Right forelimb (tissue), 1 donor: Measurements from ENCODE around the gene TP53BP1.
"Not testable (repeated sequence)": the region's sequence is repeated elsewhere in the genome, so short reads cannot be mapped to it uniquely, and the experiment has no call there.

Source experiments
- DNase-seq: peaks from one replicate; pipeline ENCODE4 v3.0.0-alpha.2; 2018

Gene TP53BP1, protein sequence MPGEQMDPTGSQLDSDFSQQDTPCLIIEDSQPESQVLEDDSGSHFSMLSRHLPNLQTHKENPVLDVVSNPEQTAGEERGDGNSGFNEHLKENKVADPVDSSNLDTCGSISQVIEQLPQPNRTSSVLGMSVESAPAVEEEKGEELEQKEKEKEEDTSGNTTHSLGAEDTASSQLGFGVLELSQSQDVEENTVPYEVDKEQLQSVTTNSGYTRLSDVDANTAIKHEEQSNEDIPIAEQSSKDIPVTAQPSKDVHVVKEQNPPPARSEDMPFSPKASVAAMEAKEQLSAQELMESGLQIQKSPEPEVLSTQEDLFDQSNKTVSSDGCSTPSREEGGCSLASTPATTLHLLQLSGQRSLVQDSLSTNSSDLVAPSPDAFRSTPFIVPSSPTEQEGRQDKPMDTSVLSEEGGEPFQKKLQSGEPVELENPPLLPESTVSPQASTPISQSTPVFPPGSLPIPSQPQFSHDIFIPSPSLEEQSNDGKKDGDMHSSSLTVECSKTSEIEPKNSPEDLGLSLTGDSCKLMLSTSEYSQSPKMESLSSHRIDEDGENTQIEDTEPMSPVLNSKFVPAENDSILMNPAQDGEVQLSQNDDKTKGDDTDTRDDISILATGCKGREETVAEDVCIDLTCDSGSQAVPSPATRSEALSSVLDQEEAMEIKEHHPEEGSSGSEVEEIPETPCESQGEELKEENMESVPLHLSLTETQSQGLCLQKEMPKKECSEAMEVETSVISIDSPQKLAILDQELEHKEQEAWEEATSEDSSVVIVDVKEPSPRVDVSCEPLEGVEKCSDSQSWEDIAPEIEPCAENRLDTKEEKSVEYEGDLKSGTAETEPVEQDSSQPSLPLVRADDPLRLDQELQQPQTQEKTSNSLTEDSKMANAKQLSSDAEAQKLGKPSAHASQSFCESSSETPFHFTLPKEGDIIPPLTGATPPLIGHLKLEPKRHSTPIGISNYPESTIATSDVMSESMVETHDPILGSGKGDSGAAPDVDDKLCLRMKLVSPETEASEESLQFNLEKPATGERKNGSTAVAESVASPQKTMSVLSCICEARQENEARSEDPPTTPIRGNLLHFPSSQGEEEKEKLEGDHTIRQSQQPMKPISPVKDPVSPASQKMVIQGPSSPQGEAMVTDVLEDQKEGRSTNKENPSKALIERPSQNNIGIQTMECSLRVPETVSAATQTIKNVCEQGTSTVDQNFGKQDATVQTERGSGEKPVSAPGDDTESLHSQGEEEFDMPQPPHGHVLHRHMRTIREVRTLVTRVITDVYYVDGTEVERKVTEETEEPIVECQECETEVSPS (N-terminal part only)

DNA sequence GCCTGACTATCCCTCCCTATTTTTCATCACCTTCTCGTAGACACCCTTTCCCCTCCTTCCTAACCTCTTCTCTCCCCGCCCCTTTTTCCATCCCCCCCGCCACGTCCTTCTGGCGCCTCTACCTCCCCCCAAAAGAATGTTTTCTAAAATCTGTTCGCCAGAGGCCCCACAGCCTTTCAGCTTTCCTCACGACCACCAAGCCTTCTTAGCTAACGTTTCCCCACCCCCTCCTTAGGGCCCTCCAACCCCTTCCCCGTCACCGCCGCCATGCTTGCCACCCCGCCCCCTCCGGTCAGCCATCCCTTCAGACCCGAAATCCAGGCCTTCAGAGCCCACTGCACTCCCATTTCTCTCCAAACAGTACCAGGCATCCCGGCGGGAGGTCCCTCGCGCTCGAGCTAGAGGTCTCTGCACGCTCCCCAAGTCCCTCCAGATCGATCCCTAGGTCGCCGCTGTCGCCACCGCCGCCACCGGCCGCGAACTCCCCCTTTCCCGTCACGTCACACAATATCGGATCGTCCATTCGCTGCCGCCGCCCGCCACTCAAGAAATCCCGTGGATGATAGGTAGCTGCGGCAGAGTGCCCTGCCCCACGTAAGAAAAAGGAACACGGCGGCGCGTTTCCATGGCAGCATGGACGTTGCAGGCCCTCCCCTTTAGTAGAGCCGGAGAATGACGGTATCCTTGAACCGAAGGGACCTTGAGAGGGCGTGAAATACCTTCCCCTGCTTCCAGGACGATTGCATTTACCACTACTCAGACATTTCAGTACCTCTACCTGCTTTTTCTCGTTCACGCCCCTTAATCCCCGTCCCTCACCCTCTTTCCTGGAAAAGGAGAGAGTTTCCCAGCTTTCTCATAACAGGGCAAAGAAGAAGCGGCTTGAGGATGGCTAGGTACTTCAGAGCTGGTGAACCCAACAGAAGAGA lies at the start of gene TP53BP1:
Gene TP53BP1, minus strand, starts transcription at position 484 of the 929 bp plus-strand sequence. Its CDS starts 113 bp downstream, at position 371.
- peak; percentile 94 for DNase-seq

DNA sequence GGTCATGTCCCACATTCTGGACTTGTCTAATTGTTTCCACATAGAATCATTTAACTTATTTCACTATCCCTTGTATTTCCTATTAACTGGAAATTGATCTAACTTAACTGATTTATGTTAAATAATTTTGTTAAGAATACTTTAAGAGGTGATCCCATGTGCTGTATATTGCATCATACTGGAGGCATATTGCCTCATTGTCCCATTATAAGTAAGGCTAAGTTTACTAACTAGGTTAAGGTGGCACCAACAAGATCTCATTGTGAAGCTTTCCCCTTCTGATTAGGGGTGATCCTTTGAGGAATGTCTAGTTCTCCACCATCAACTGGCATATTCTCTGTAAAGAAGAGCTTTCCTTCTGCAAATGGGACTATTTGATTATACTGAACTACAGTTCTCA lies 48.8 kb upstream of the TP53BP1 start:
- DNase-seq = no peak

GRCh38 chr15:43538091-43538490 lies 45.1 kb upstream of the TP53BP1 start:
- no peak for DNase-seq

DNA sequence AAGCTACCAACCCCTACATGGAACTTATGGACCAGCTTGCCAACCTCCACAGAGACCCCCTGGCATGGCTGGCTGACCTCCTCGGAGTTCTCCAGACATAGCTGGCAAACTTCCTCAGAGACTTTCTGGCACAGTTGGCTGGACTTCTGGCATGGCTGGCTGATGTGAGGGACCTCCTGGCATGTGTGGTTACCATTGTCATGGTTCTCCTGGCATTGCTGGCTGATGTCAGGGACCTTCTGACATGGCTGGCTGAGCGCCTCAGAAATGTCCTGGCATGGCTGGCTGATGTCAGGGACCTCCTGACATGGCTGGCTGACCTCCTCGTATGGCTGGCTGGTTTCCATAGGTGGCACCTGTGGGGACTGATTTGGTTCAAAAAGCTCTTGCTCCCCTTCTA lies 41.9 kb upstream of the TP53BP1 start:
- no peak for DNase-seq

GRCh38 chr15:43532826-43533225 lies 39.9 kb upstream of the TP53BP1 start:
- not testable (repeated sequence) for DNase-seq

GRCh38 chr15:43531018-43531670 lies 38.2 kb upstream of the TP53BP1 start:
- DNase-seq = no peak

- DNase-seq = no peak
Measured at GRCh38 chr15:43529587-43530345, 36.8 kb upstream of the TP53BP1 start.

GRCh38 chr15:43529141-43529540 lies 36.2 kb upstream of the TP53BP1 start:
- no peak for DNase-seq

DNA sequence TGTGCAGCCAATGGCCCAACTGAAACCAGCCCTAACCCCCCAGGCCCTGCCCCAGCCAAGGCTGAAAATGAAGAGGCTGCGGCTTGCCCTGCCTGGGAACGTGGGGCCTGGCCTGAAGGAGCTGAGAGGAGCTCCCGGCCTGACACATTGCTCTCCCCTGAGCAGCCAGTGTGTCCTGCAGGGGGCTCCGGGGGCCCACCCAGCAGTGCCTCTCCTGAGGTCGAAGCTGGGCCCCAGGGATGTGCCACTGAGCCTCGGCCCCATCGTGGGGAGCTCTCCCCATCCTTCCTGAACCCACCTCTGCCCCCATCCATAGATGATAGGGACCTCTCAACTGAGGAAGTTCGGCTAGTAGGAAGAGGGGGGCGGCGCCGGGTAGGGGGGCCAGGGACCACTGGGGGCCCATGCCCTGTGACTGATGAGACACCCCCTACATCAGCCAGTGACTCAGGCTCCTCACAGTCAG lies 35.6 kb upstream of the TP53BP1 start:
- DNase-seq = no peak

DNA sequence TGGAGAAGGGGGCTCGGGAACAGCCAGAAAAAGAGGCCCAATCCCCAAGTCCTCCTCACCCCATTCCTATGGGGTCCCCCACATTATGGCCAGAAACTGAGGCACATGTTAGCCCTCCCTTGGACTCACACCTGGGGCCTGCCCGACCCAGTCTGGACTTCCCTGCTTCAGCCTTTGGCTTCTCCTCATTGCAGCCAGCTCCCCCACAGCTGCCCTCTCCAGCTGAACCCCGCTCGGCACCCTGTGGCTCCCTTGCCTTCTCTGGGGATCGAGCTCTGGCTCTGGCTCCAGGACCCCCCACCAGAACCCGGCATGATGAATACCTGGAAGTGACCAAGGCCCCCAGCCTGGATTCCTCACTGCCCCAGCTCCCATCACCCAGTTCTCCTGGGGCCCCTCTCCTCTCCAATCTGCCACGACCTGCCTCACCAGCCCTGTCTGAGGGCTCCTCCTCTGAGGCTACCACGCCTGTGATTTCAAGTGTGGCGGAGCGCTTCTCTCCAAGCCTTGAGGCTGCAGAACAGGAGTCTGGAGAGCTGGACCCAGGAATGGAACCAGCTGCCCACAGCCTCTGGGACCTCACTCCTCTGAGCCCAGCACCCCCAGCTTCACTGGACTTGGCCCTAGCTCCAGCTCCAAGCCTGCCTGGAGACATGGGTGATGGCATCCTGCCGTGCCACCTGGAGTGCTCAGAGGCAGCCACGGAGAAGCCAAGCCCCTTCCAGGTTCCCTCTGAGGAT lies 35.0 kb upstream of the TP53BP1 start:
- no peak for DNase-seq

GRCh38 chr15:43527016-43527801 lies 34.3 kb upstream of the TP53BP1 start:
- DNase-seq = no peak

DNA sequence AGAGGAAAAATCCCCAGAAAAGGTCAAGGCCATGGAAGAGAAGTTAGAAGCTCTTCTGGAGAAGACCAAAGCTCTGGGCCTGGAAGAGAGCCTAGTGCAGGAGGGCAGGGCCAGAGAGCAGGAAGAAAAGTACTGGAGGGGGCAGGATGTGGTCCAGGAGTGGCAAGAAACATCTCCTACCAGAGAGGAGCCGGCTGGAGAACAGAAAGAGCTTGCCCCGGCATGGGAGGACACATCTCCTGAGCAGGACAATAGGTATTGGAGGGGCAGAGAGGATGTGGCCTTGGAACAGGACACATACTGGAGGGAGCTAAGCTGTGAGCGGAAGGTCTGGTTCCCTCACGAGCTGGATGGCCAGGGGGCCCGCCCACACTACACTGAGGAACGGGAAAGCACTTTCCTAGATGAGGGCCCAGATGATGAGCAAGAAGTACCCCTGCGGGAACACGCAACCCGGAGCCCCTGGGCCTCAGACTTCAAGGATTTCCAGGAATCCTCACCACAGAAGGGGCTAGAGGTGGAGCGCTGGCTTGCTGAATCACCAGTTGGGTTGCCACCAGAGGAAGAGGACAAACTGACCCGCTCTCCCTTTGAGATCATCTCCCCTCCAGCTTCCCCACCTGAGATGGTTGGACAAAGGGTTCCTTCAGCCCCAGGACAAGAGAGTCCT lies 33.4 kb upstream of the TP53BP1 start:
- DNase-seq = no peak

DNA sequence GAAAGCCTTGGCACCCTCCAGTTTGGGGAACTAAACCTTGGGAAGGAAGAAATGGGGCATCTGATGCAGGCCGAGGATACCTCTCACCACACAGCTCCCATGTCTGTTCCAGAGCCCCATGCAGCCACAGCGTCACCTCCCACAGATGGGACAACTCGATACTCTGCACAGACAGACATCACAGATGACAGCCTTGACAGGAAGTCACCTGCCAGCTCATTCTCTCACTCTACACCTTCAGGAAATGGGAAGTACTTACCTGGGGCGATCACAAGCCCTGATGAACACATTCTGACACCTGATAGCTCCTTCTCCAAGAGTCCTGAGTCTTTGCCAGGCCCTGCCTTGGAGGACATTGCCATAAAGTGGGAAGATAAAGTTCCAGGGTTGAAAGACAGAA lies 32.2 kb upstream of the TP53BP1 start:
- no peak for DNase-seq

DNA sequence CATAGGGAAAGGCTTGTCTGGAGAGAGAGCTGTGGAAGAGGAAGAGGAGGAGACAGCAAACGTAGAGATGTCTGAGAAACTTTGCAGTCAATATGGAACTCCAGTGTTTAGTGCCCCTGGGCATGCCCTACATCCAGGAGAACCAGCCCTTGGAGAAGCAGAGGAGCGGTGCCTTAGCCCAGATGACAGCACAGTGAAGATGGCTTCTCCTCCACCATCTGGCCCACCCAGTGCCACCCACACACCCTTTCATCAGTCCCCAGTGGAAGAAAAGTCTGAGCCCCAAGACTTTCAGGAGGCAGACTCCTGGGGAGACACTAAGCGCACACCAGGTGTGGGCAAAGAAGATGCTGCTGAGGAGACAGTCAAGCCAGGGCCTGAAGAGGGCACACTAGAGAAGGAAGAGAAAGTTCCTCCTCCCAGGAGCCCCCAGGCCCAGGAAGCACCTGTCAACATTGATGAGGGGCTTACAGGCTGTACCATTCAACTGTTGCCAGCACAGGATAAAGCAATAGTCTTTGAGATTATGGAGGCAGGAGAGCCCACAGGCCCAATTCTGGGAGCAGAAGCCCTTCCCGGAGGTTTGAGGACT lies 31.4 kb upstream of the TP53BP1 start:
- no peak for DNase-seq

DNA sequence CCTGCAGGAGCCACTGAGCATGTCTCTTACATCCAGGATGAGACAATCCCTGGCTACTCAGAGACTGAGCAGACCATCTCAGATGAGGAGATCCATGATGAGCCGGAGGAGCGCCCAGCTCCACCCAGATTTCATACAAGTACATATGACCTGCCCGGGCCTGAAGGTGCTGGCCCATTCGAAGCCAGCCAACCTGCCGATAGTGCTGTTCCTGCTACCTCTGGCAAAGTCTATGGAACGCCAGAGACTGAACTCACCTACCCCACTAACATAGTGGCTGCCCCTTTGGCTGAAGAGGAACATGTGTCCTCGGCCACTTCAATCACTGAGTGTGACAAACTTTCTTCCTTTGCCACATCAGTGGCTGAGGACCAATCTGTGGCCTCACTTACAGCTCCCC lies 30.7 kb upstream of the TP53BP1 start:
- no peak for DNase-seq

GRCh38 chr15:43522247-43522646 lies 29.3 kb upstream of the TP53BP1 start:
- DNase-seq = no peak

DNA sequence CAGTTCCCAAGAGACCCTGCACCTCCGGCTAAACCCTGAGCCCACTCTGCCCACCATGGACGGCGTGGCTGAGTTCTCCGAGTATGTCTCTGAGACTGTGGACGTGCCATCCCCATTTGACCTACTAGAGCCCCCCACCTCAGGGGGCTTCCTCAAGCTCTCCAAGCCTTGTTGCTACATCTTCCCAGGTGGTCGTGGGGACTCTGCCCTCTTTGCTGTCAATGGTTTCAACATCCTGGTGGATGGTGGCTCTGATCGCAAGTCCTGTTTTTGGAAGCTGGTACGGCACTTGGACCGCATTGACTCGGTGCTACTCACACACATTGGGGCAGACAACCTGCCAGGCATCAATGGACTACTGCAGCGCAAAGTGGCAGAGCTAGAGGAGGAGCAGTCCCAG lies 28.5 kb upstream of the TP53BP1 start:
- no peak for DNase-seq

DNA sequence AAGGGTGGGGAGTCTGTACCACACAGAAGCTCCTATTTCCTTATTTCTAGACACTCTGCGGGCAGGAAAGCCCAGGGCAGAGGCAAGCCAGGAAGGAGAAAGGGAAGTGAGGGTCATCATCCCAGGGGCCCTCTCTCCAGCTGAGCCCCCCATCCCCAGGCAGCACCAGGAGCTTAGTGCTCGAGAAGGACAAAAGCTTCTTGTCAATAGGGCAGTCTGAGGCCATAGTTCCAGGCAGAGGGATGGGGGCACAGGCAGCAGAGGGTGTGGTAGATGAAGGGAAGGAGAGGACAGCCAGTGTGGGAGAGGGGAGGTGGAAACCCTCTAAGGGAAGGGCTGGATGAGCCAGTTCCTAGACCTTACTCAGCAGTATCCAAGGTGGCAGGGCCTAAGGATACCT lies 27.2 kb upstream of the TP53BP1 start:
- DNase-seq = no peak
